SJSA1 (cell line): Measurements from ENCODE around the gene GNAZ. TPM values are rescaled to one million over a fixed set of nuclear protein-coding genes. Genes with fewer than 3 reads are reported as not detected.

ENCODE experiments used
- DNase-seq, 2 experiments: peaks; one replicate each; pipeline ENCODE4 v3.0.0-alpha.2; 2015 to 2020; ENCODE audit warnings: low spot score in 2 of 2, low read depth in 1 of 2
- H3K27ac ChIP-seq: fragments of 250-450 bp; sonication (Bioruptor Pico); 2 replicates; pipeline ENCODE4 v1.5.1; 2020; ENCODE audit warnings: mild to moderate bottlenecking, moderate library complexity
- H3K27me3 ChIP-seq: fragments of 250-450 bp; sonication (Bioruptor Pico); replicated peaks from 2 replicates; pipeline ENCODE4 v1.5.1; 2020; ENCODE audit warnings: mild to moderate bottlenecking, moderate library complexity
- H3K36me3 ChIP-seq: fragments of 250-450 bp; sonication (Bioruptor Pico); 2 replicates; pipeline ENCODE4 v1.5.1; 2020; ENCODE audit warnings: mild to moderate bottlenecking
- H3K4me1 ChIP-seq: fragments of 250-450 bp; sonication (Bioruptor Pico); replicated peaks from 2 replicates; pipeline ENCODE4 v1.6.1; 2021; ENCODE audit warnings: mild to moderate bottlenecking
- H3K4me3 ChIP-seq: fragments of 250-450 bp; sonication (Bioruptor Pico); 2 replicates; pipeline ENCODE4 v1.5.1; 2020; ENCODE audit warnings: mild to moderate bottlenecking
- H3K9me3 ChIP-seq: fragments of 250-450 bp; sonication (Bioruptor Pico); replicated peaks from 2 replicates; pipeline ENCODE4 v1.5.1; 2020; ENCODE audit warnings: mild to moderate bottlenecking
- total RNA-seq: library from RNA; depleted of rRNA; stranded (reverse); fragments of >200 nt; shearing (Covaris generic); gene quantifications from 2 replicates; pipeline ENCODE4 v1.2.3, GENCODE V29; 2014

Gene GNAZ
- total RNA-seq, 1 experiment from 2014 or later, result 82.5 TPM

DNA sequence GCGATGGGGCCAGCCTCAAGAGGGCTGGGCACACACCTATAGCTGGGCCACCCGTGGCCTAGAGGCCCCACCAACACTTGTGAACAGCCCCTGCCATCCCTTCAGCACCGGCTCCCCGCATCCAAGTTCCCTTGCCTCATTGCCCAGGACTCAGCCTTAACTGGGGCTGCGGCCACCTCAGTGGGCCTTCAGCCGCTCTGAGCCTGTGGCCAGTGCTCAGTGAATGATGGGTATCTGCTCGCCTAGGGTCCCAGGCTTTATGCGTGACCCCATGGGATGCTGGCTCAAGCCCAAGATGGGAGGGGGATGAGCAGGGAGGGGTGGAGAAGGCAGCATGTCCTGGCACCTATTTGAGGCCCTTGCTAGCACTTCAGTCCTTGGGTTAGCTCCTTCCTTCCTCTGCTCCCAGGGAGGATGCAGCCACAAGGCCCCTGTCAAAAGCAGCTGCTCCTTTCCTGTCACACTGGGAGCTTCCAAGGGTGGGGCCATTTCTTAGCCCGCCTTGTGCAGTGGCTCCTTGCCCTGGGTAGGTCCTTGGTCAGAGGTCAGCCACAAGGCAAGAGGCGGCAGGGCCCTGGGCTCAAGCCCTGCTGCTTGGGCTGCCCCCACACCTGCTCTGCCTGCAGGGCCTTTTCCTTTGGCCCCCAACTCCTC is 31.8 kb downstream of the GNAZ start:
- Histone ChIP-seq H3K9me3 (no peaks in the 10 kb centered on the region), H3K27me3 (no peaks in the 10 kb centered on the region), H3K27ac (no peak overlapping the region), H3K4me3 (no peak overlapping the region), H3K4me1 (no peaks in the 10 kb centered on the region), H3K36me3 (peaks cover 95% of the 10 kb centered on the region)
- DNase-seq, result no peak

- H3K36me3 ChIP-seq, result peaks cover 94% of the 10 kb centered on the region
- no peaks in the 10 kb centered on the region for H3K4me1 ChIP-seq
- H3K27ac ChIP-seq, result no peak overlapping the region
- H3K27me3 ChIP-seq, result no peaks in the 10 kb centered on the region
- H3K9me3 ChIP-seq, result no peaks in the 10 kb centered on the region
- no peak overlapping the region for H3K4me3 ChIP-seq
- no peak for DNase-seq
Observed at GRCh38 chr22:23102776-23103175, 32.5 kb downstream of the GNAZ start.

DNA sequence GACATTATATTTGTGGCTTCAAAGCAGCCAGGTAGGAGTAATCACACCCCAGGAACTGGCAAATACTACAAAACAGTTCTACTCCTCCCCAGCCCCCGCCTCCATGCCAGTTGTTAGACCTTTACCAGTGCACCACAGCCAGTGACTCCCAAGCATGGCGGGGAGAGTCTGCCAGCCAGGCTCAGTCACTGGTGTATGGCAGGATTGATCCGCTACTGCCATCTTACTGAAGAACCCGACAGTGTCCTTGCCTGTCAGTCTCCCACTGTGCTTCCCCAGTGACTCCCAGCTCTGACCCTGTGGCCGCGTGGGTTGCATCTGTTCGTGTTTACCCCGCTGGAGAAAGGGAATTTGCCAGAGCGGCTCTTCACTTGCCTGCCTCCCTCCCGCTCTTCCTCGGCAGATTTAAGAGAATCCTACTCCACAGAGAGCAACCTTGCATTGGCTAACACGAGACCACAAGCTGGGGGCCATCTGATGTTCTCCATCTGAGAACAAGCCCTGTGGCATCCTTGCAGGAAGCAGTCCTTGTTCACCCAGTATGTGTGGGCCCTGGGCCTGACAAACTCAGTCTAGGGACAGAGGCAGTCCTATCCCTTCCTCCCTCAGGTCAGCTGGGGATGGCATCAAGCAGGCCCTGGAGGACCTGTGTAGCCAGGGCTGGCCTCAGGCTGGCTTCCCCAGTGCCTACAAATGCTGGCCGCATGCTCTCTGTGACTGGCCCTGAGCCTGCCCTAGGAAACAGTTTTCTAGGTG is 33.1 kb downstream of the GNAZ start:
- Histone ChIP-seq H3K27me3 (no peaks in the 10 kb centered on the region), H3K4me1 (no peaks in the 10 kb centered on the region), H3K9me3 (no peaks in the 10 kb centered on the region), H3K36me3 (peaks cover 94% of the 10 kb centered on the region), H3K4me3 (no peak overlapping the region), H3K27ac (no peak overlapping the region)
- no peak for DNase-seq

DNA sequence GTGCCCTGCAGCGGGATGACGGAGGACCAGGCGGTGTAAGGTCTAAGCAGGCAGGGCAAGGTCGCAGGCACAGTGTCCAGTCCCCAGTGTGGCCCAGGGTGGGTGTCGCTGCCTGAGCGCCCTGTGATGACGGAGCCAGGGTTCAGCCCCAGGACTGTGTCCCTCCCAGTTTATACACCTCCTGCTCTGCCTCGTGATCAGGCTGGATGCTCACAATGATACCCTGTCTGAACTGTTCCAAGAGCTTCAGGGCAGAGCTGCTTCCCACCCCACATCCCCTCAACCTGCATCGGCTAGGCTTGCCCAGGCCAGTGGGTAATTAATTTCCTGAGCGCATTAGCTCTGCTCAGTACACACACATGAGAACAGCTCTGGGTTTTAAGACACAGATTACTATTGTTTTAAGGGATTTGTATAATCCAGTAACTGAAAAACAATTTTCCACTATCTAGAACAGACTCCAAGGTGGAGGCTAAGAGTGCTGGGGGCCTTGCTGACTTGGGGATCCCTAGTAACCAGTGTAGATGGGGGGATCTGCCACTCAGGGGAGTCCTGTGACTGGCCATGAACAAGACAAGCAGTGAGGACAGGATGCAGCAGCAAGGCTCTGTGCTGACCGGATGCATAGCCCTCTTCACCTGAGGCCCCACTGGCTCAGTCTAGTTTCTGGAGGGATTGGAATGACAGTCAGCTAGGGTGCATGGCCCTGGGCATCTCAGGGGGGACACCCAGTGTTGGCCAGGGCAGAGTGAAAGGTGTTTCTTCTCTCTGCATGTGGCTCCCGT is 34.1 kb downstream of the GNAZ start:
- Histone ChIP-seq H3K27ac (no peak overlapping the region), H3K4me1 (no peaks in the 10 kb centered on the region), H3K9me3 (no peaks in the 10 kb centered on the region), H3K27me3 (no peaks in the 10 kb centered on the region), H3K36me3 (peaks cover 96% of the 10 kb centered on the region), H3K4me3 (no peak overlapping the region)
- DNase-seq, result no peak

- Histone ChIP-seq H3K27ac (no peak overlapping the region), H3K9me3 (no peaks in the 10 kb centered on the region), H3K36me3 (peaks cover 93% of the 10 kb centered on the region), H3K4me1 (no peaks in the 10 kb centered on the region), H3K27me3 (no peaks in the 10 kb centered on the region), H3K4me3 (no peak overlapping the region)
- DNase-seq, result no peak
Observed at GRCh38 chr22:23105304-23105703, 35.0 kb downstream of the GNAZ start.

DNA sequence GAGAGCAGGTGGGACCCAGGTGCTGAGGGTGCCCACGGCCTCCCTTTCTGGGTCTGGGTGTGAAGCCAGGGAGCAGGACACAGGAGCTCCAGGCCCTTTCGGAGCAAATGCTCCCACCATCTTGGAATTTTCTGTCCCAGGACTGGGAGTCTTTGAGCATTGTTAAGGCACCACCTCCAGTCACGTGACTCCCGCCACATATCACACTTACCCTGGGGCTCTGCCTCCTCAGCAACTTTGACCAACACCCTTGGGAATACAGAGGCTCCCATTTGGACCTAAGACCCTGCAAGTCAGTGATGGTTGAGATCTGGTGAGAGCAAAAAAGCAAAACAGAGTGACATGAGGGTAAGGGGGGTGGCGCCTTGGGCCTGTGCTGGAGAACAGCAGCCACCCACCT is 35.6 kb downstream of the GNAZ start:
- H3K36me3 ChIP-seq, result peaks cover 94% of the 10 kb centered on the region
- no peaks in the 10 kb centered on the region for H3K27me3 ChIP-seq
- no peaks in the 10 kb centered on the region for H3K4me1 ChIP-seq
- H3K27ac ChIP-seq, result no peak overlapping the region
- H3K4me3 ChIP-seq, result no peak overlapping the region
- no peaks in the 10 kb centered on the region for H3K9me3 ChIP-seq
- no peak for DNase-seq

GRCh38 chr22:23106344-23106743 is 36.0 kb downstream of the GNAZ start:
- Histone ChIP-seq H3K4me3 (no peak overlapping the region), H3K9me3 (no peaks in the 10 kb centered on the region), H3K36me3 (peaks cover 94% of the 10 kb centered on the region), H3K4me1 (no peaks in the 10 kb centered on the region), H3K27me3 (no peaks in the 10 kb centered on the region), H3K27ac (no peak overlapping the region)
- no peak for DNase-seq

GRCh38 chr22:23106906-23107367 is 36.6 kb downstream of the GNAZ start:
- no peak for DNase-seq
- H3K4me1 ChIP-seq, result no peaks in the 10 kb centered on the region
- H3K27ac ChIP-seq, result no peak overlapping the region
- H3K36me3 ChIP-seq, result peaks cover 94% of the 10 kb centered on the region
- no peaks in the 10 kb centered on the region for H3K27me3 ChIP-seq
- H3K4me3 ChIP-seq, result no peak overlapping the region
- no peaks in the 10 kb centered on the region for H3K9me3 ChIP-seq

DNA sequence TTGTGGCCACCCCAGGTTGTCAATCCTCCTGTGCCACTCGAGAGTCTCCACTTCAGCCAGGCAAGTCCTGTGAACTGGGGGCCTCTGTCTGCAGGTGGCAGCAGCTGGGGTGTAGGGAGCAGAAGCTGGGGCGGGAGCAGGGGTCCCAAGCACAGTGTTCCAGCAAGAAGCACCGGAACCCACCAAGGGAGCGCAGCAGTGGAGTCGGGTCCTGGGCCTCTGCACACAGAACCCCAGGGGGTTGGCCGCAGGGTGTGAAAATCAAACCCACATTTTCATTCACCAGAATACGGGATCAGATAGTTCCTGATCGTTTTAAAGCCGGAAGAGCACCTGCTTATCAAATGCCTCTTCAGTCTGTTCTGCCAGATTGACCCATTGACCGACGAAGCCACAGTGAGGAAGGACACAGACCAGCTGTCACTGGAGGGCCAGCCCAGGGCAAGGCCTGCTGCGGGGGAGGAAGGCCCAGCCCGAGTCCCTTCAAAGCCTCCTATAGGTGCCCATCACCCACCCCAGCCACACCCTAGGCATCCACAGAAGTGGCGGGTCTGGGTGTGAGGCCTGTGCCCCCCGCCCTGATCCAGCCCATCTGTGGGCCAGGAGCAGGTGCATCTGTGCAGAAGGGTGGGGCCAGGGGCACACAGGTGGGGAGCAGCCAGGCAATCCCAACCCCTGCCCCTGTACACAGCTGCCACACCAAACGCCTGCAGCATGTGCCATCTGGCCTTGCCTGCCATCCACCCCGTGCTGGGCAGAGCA is 37.3 kb downstream of the GNAZ start:
- no peak overlapping the region for H3K4me3 ChIP-seq
- H3K36me3 ChIP-seq, result peaks cover 93% of the 10 kb centered on the region
- H3K9me3 ChIP-seq, result no peaks in the 10 kb centered on the region
- no peak for DNase-seq
- H3K27ac ChIP-seq, result no peak overlapping the region
- no peaks in the 10 kb centered on the region for H3K4me1 ChIP-seq
- H3K27me3 ChIP-seq, result no peaks in the 10 kb centered on the region

- Histone ChIP-seq H3K36me3 (peaks cover 93% of the 10 kb centered on the region), H3K4me3 (no peak overlapping the region), H3K27ac (no peak overlapping the region), H3K27me3 (no peaks in the 10 kb centered on the region), H3K9me3 (no peaks in the 10 kb centered on the region), H3K4me1 (no peaks in the 10 kb centered on the region)
- DNase-seq, result no peak
Observed at GRCh38 chr22:23108249-23109078, 38.1 kb downstream of the GNAZ start.

GRCh38 chr22:23109079-23109347 is 38.7 kb downstream of the GNAZ start:
- no peaks in the 10 kb centered on the region for H3K27me3 ChIP-seq
- H3K27ac ChIP-seq, result no peak overlapping the region
- no peak overlapping the region for H3K4me3 ChIP-seq
- peaks cover 93% of the 10 kb centered on the region for H3K36me3 ChIP-seq
- no peak for DNase-seq
- no peaks in the 10 kb centered on the region for H3K9me3 ChIP-seq
- H3K4me1 ChIP-seq, result no peaks in the 10 kb centered on the region

- no peaks in the 10 kb centered on the region for H3K9me3 ChIP-seq
- peaks cover 93% of the 10 kb centered on the region for H3K36me3 ChIP-seq
- no peak for DNase-seq
- H3K4me3 ChIP-seq, result no peak overlapping the region
- H3K27ac ChIP-seq, result no peak overlapping the region
- no peaks in the 10 kb centered on the region for H3K4me1 ChIP-seq
- H3K27me3 ChIP-seq, result no peaks in the 10 kb centered on the region
Observed at GRCh38 chr22:23109441-23109978, 39.2 kb downstream of the GNAZ start.
